Measurements from ENCODE around the gene PPP2R3B.
"Not testable (repeated sequence)": the region's sequence is repeated elsewhere in the genome, so short reads cannot be mapped to it uniquely, and the experiment has no call there.

The PPP2R3B gene

GRCh38 chrX:421646-422391, 35.1 kb upstream of the PPP2R3B start:
- POLR2A ChIA-PET, result no interaction called here
- no peak for DNase-seq (ENCODE audit: extremely low spot score)
- TF ChIP-seq PKNOX1 (IDR thresholded peaks at IDR 0.05), result peak; percentile 38; the same call in 1 of the 2 replicates
- TF ChIP-seq FOXM1 (IDR thresholded peaks at IDR 0.05; ENCODE audit: borderline replicate concordance), result no peak
- CTCF ChIA-PET, result no interaction called here

GRCh38 chrX:420496-421223, 34.0 kb upstream of the PPP2R3B start:
- POLR2A ChIA-PET, result no interaction called here
- CTCF ChIA-PET, result no interaction called here
- no peak for TF ChIP-seq FOXK2 (IDR thresholded peaks at IDR 0.05)
- TF ChIP-seq L3MBTL2 (conservative IDR thresholded peaks at IDR 0.05), result no peak
- no peak for TF ChIP-seq TARDBP (IDR thresholded peaks at IDR 0.05)
- TF ChIP-seq PKNOX1 (IDR thresholded peaks at IDR 0.05), result no peak
- TF ChIP-seq CTBP1 (IDR thresholded peaks at IDR 0.05; ENCODE audit: borderline replicate concordance), result no peak
- no peak for TF ChIP-seq FOXA1 (IDR thresholded peaks at IDR 0.05)
- no peak for TF ChIP-seq ARNT (IDR thresholded peaks at IDR 0.05)
- no peak for TF ChIP-seq SP1 (IDR thresholded peaks at IDR 0.05)
- no peak for TF ChIP-seq LEF1 (IDR thresholded peaks at IDR 0.05; ENCODE audit: borderline replicate concordance)
- no peak for TF ChIP-seq BHLHE40 (IDR thresholded peaks at IDR 0.05; ENCODE audit: borderline replicate concordance)
- no peak for TF ChIP-seq ZNF384 (IDR thresholded peaks at IDR 0.05)
- TF ChIP-seq NFRKB (IDR thresholded peaks at IDR 0.05), result no peak
- TF ChIP-seq SUZ12 (IDR thresholded peaks at IDR 0.05), result no peak
- TF ChIP-seq ELF4 (IDR thresholded peaks at IDR 0.05), result no peak
- no peak for TF ChIP-seq FOXM1 (IDR thresholded peaks at IDR 0.05; ENCODE audit: borderline replicate concordance)
- TF ChIP-seq HDGF (IDR thresholded peaks at IDR 0.05; ENCODE audit: borderline replicate concordance), result no peak
- DNase-seq (ENCODE audit: extremely low spot score), result no peak

- POLR2A ChIA-PET, result no interaction called here
- 0 out of 2 replicates have a peak, but pooled peaks have one; percentile 7 for TF ChIP-seq CTBP1 (IDR thresholded peaks at IDR 0.05; ENCODE audit: borderline replicate concordance)
- no peak for TF ChIP-seq ELF4 (IDR thresholded peaks at IDR 0.05)
- 0 out of 2 replicates have a peak, but pooled peaks have one; percentile 1 for TF ChIP-seq L3MBTL2 (conservative IDR thresholded peaks at IDR 0.05)
- peak; percentile 93 for TF ChIP-seq PKNOX1 (IDR thresholded peaks at IDR 0.05)
- CTCF ChIA-PET, result no interaction called here
- DNase-seq (ENCODE audit: extremely low spot score), result peak; percentile 59
These were observed 32.4 kb upstream of the PPP2R3B start for GRCh38 chrX:418927-419729.

GRCh38 chrX:415498-415897, 28.8 kb upstream of the PPP2R3B start:
- POLR2A ChIA-PET; CTCF ChIA-PET; DNase-seq (ENCODE audit: extremely low spot score): not testable (repeated sequence)

- no peak for TF ChIP-seq PKNOX1 (IDR thresholded peaks at IDR 0.05)
- TF ChIP-seq ARNT (IDR thresholded peaks at IDR 0.05), result no peak
- no peak for TF ChIP-seq L3MBTL2 (conservative IDR thresholded peaks at IDR 0.05)
- no peak for TF ChIP-seq ZNF384 (IDR thresholded peaks at IDR 0.05)
- TF ChIP-seq SP1 (IDR thresholded peaks at IDR 0.05), result no peak
- no peak for DNase-seq (ENCODE audit: extremely low spot score)
- CTCF ChIA-PET, result no interaction called here
- POLR2A ChIA-PET, result no interaction called here
These were observed 26.9 kb upstream of the PPP2R3B start for GRCh38 chrX:413322-414201.
